Activated naive CD4-positive, alpha-beta T cell treated with anti-CD3 and anti-CD28 coated beads, Interleukin-2, amount 50 U/mL, for 24 hours (primary cell): ENCODE measurements around the gene MEF2D.
A peak's percentile ranks its signal among the peaks of the same experiment; 100 is the strongest.

Experiments used
- H3K27ac Mint-ChIP-seq: one replicate; pipeline ENCODE4 v1.8.0; 2021; ENCODE audit warnings: mild to moderate bottlenecking, mixed read lengths
- H3K27me3 Mint-ChIP-seq: one replicate; pipeline ENCODE4 v1.8.0; 2021; ENCODE audit warnings: mixed read lengths
- H3K36me3 Mint-ChIP-seq: one replicate; pipeline ENCODE4 v1.8.0; 2021; ENCODE audit warnings: mixed read lengths
- H3K4me1 Mint-ChIP-seq: one replicate; pipeline ENCODE4 v1.8.0; 2021; ENCODE audit warnings: mixed read lengths
- H3K4me3 Mint-ChIP-seq: one replicate; pipeline ENCODE4 v1.8.0; 2021; ENCODE audit warnings: mild to moderate bottlenecking, mixed read lengths
- H3K9me3 Mint-ChIP-seq: one replicate; pipeline ENCODE4 v1.8.0; 2021; ENCODE audit warnings: mixed read lengths

MEF2D gene

GRCh38 chr1:156500543-156500792, at the start of gene MEF2D:
MEF2D (minus strand) TSS chr1:156500775; CDS start chr1:156483292, 17,483 bp downstream.
- Mint-ChIP-seq H3K4me3 (peak within 1 kb of the TSS; percentile 92), H3K27me3 (no peaks in the 10 kb centered on the region), H3K4me1 (peaks cover 74% of the 10 kb centered on the region), H3K36me3 (no peaks in the 10 kb centered on the region), H3K27ac (peak within 1 kb of the TSS; percentile 96), H3K9me3 (no peaks in the 10 kb centered on the region)

DNA sequence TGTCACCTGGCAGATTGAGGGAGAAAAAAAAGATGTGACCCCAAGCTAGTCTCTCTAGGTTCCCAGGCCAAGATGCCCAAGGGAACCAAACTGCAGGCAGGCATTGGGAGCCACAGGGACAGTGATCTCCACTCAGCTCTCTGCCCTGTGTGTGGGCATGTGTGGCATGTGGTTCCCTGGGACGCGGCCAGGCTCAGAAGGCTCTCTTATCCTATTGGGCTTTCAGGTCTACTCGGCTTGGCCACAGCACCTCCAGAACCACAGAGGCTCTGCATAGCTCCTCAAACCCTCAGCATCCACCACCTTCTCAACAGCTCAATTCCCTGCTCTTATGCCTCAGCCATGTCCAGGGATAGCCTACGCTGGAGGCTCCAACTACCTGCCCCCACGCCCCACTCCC, 49.8 kb upstream of the MEF2D start:
- Mint-ChIP-seq H3K4me1 (no peaks in the 10 kb centered on the region), H3K36me3 (no peaks in the 10 kb centered on the region), H3K27me3 (no peaks in the 10 kb centered on the region), H3K27ac (no peak overlapping the region), H3K4me3 (no peak overlapping the region), H3K9me3 (no peaks in the 10 kb centered on the region)

DNA sequence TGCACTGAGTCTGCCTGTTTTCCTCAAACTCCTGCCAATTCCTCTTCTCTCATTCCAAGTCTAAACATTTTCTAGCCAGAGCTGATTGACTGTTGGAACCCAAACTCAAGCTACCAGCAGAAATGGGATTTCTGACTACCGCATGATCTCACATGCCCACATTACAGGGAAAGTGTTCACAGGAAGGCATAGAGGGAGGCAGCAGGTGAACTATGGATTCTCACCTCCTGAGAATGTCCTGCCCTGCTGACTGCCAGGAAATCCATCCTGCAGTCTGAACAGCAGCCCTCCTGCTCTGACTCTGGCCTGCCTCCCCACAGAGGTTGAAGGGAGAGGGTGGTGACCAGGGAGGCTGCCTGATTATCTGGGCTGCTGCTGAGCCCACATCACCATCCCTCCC, 49.3 kb upstream of the MEF2D start:
- no peaks in the 10 kb centered on the region for H3K4me1 Mint-ChIP-seq
- no peak overlapping the region for H3K27ac Mint-ChIP-seq
- H3K36me3 Mint-ChIP-seq: no peaks in the 10 kb centered on the region
- no peaks in the 10 kb centered on the region for H3K27me3 Mint-ChIP-seq
- H3K4me3 Mint-ChIP-seq: no peak overlapping the region
- H3K9me3 Mint-ChIP-seq: no peaks in the 10 kb centered on the region

DNA sequence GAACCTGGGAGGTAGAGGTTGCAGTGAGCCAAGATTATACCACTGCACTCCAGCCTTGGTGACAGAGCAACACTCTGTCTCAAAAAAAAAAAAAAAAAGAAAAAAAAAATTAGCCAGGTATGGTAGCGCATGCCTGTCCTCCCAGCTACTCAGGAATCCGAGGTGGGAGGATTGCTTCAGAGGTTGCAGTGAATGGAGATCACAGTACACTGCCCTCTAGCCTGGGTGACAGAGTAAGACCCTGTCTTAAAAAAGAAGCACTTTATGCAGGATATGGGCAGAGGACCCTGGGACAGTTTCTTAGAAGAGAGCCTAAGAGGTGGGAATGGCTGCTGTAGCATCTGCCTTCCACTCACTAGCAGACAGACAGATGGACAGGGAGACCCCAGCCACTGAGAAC, 48.8 kb upstream of the MEF2D start:
- Mint-ChIP-seq H3K27ac (no peak overlapping the region), H3K4me3 (no peak overlapping the region), H3K36me3 (no peaks in the 10 kb centered on the region), H3K4me1 (no peaks in the 10 kb centered on the region), H3K27me3 (no peaks in the 10 kb centered on the region), H3K9me3 (no peaks in the 10 kb centered on the region)

DNA sequence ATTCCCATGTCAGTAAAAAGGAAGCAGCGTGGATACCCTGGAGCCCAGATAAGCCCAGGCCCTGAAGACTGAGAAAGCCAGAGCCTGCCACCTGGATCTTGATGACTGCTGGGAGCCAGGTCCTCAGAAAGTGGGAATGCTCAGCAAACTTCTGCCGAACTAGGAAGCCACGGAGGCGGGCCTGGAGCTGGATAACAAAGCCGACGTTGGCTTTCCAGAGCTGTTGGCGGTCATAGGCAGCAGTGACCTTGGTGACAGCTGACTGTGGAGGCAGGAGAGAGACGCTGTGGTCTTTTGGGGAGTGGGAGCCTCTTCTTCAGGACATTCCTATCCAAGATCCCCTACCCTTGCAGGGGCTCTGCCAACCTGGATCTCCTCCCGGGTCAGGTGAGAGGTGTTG, 47.4 kb upstream of the MEF2D start:
- no peak overlapping the region for H3K4me3 Mint-ChIP-seq
- H3K27ac Mint-ChIP-seq: no peak overlapping the region
- H3K36me3 Mint-ChIP-seq: no peaks in the 10 kb centered on the region
- H3K9me3 Mint-ChIP-seq: no peaks in the 10 kb centered on the region
- no peaks in the 10 kb centered on the region for H3K4me1 Mint-ChIP-seq
- H3K27me3 Mint-ChIP-seq: no peaks in the 10 kb centered on the region

- Mint-ChIP-seq H3K9me3 (no peaks in the 10 kb centered on the region), H3K27ac (no peak overlapping the region), H3K4me1 (no peaks in the 10 kb centered on the region), H3K4me3 (no peak overlapping the region), H3K27me3 (no peaks in the 10 kb centered on the region), H3K36me3 (no peaks in the 10 kb centered on the region)
Measured at GRCh38 chr1:156547434-156547833, 46.9 kb upstream of the MEF2D start.

DNA sequence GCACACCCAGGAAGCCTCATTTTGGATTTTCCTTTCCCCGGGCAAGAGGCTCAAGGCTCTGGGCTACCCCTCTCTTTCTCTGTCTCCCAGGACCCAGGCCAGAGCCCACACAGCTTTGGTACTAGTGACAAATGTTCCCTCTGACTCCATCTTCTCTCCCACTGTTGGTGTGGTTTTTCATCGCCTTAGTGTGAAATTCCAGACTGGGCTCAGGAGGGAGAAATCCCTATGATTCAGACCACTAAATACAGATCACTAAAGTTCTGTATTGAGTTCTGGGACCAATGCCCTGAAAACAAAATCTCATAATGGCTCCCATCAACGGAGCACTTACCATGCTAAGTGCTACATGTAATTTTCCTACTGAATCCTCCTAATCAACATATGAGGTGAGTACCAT, 45.7 kb upstream of the MEF2D start:
- Mint-ChIP-seq H3K9me3 (no peaks in the 10 kb centered on the region), H3K4me3 (no peak overlapping the region), H3K4me1 (no peaks in the 10 kb centered on the region), H3K27me3 (no peaks in the 10 kb centered on the region), H3K27ac (no peak overlapping the region), H3K36me3 (no peaks in the 10 kb centered on the region)

- H3K4me1 Mint-ChIP-seq: no peaks in the 10 kb centered on the region
- H3K4me3 Mint-ChIP-seq: no peak overlapping the region
- H3K9me3 Mint-ChIP-seq: no peaks in the 10 kb centered on the region
Measured at GRCh38 chr1:156544592-156545102, 44.1 kb upstream of the MEF2D start.

GRCh38 chr1:156543066-156543465, 42.5 kb upstream of the MEF2D start:
- Mint-ChIP-seq H3K4me1 (no peaks in the 10 kb centered on the region), H3K27me3 (no peaks in the 10 kb centered on the region), H3K4me3 (no peak overlapping the region), H3K27ac (no peak overlapping the region), H3K36me3 (no peaks in the 10 kb centered on the region), H3K9me3 (no peaks in the 10 kb centered on the region)

More at GRCh38 chr1:156544592-156545102, 44.1 kb upstream of the MEF2D start:
- H3K36me3 Mint-ChIP-seq: no peaks in the 10 kb centered on the region
- no peak overlapping the region for H3K27ac Mint-ChIP-seq
- H3K27me3 Mint-ChIP-seq: no peaks in the 10 kb centered on the region

- H3K4me3 Mint-ChIP-seq: no peak overlapping the region
- H3K4me1 Mint-ChIP-seq: no peaks in the 10 kb centered on the region
- no peaks in the 10 kb centered on the region for H3K36me3 Mint-ChIP-seq
- H3K27me3 Mint-ChIP-seq: no peaks in the 10 kb centered on the region
- H3K27ac Mint-ChIP-seq: no peak overlapping the region
- H3K9me3 Mint-ChIP-seq: no peaks in the 10 kb centered on the region
Measured at GRCh38 chr1:156540955-156541354, 40.4 kb upstream of the MEF2D start.

- Mint-ChIP-seq H3K4me3 (no peak overlapping the region), H3K27ac (no peak overlapping the region), H3K9me3 (no peaks in the 10 kb centered on the region), H3K4me1 (no peaks in the 10 kb centered on the region), H3K27me3 (no peaks in the 10 kb centered on the region), H3K36me3 (no peaks in the 10 kb centered on the region)
Measured at GRCh38 chr1:156539818-156540355, 39.3 kb upstream of the MEF2D start.

DNA sequence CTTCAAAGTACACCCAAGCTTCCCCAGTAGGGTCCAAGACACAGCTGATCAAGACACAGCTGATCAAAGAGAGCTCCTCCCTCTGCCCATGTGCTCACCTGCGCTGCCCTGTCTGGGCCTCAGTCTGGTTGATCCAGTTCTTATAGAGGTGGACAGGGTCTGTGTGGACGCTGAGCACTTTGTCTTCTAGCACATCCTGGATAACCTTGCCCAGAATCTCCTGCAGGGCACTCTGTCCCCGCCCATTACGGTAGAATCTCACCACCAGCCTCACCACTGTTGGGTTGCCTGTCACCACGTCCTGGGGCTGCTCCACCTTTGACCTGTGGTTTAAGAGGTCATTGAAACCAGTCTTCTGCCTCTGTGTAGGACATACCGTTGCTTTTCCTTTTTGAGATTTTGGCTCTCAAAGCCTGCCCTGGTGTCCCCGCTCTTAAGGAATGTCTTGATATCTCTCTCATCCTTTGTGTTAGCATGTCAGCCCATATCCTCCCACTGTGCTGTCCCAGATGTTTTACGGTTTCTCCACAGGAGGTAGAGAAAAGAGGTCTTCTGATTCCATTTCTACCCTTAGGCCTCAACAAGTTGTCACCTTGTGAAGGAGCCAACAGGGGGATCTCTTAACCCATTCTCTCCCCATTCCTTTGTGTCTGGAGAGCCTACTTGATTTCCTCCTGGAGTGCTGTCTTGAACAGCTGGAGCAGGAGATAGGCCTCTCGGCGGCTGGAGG, 38.3 kb upstream of the MEF2D start:
- no peaks in the 10 kb centered on the region for H3K27me3 Mint-ChIP-seq
- no peaks in the 10 kb centered on the region for H3K4me1 Mint-ChIP-seq
- no peak overlapping the region for H3K4me3 Mint-ChIP-seq
- H3K27ac Mint-ChIP-seq: no peak overlapping the region
- no peaks in the 10 kb centered on the region for H3K9me3 Mint-ChIP-seq
- no peaks in the 10 kb centered on the region for H3K36me3 Mint-ChIP-seq

DNA sequence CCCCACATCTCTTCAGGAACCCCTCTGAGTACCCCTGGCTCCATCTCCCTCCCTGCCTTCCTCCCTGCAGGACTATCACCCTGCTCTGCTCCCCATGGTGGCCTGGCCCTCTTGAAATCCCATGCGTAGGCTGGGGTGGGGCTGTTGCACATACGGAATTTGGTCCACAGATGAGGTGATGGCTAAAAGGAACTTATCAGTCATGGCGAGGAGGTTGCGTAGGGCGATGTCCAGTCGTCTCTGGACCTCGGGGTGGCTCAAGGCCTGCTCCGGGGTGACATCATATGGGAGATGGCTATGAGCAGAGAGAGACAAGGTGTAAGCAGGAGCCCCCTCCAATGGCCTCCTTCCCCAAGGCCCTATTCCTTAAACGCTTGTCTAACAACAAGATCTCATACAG, 36.5 kb upstream of the MEF2D start:
- H3K36me3 Mint-ChIP-seq: no peaks in the 10 kb centered on the region
- no peaks in the 10 kb centered on the region for H3K9me3 Mint-ChIP-seq
- H3K27ac Mint-ChIP-seq: no peak overlapping the region
- no peaks in the 10 kb centered on the region for H3K27me3 Mint-ChIP-seq
- no peaks in the 10 kb centered on the region for H3K4me1 Mint-ChIP-seq
- H3K4me3 Mint-ChIP-seq: no peak overlapping the region

DNA sequence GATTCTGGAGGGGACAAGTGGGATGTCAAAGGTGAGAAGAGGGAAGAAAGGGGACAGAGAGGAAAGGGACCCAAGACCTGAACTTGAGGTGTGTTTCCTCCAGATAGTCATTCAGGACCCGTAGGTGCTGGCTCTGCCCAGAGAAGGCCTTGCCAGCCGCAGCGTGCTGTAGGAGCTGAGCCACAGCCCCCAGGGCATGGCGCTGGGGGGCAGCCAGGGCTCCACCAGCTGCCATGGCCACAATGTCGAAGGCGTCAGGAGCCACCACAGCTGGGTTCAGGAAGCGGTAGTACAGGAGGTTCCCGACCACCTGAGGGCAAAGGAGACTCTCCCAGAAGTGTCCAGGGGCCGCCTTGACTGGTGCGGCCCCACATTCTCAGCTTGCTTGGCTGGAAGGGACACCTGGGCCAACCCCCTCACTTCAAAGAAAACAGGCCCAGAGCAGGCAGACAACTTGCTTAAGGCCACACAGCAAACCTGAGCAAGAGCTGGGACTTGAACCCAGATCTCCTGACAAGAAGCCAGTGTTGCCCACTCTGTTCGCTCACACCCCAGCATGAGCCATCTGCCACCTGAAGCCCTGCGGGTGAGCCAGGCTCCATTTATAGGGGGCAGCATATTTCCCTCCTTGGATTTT, 34.0 kb upstream of the MEF2D start:
- Mint-ChIP-seq H3K9me3 (no peaks in the 10 kb centered on the region), H3K27ac (no peak overlapping the region), H3K36me3 (no peaks in the 10 kb centered on the region), H3K27me3 (no peaks in the 10 kb centered on the region), H3K4me3 (no peak overlapping the region), H3K4me1 (no peaks in the 10 kb centered on the region)

GRCh38 chr1:156533568-156534220, 33.1 kb upstream of the MEF2D start:
- Mint-ChIP-seq H3K4me3 (no peak overlapping the region), H3K4me1 (peaks cover 4% of the 10 kb centered on the region), H3K9me3 (no peaks in the 10 kb centered on the region), H3K27ac (no peak overlapping the region), H3K36me3 (no peaks in the 10 kb centered on the region), H3K27me3 (no peaks in the 10 kb centered on the region)

DNA sequence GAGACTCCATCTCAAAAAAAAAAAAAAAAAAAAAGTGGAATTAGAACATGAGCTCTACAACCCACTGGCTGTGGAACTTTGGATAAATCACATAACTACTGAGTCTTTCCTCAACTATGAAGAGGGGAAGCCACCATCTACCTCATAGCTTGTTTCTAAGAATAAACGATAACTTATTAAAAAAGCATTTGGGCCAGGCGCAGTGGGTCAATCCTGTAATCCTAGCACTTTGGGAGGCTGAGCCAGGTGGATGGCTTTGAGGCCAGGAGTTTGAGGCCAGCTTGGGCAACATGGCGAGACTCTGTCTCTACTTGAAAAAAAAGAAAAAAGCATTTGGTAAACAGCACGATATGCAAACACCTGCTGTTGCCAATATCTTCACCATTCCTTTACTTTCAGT, 31.8 kb upstream of the MEF2D start:
- Mint-ChIP-seq H3K4me1 (peaks cover 13% of the 10 kb centered on the region), H3K4me3 (no peak overlapping the region), H3K27me3 (no peaks in the 10 kb centered on the region), H3K27ac (no peak overlapping the region), H3K9me3 (no peaks in the 10 kb centered on the region), H3K36me3 (no peaks in the 10 kb centered on the region)
